ELR (cell line): ENCODE results near the gene TKFC.

Experiments
- DNase-seq: peaks from one replicate; pipeline ENCODE4 v3.0.0-alpha.2; 2015; ENCODE audit warnings: low read depth

The TKFC gene

DNA sequence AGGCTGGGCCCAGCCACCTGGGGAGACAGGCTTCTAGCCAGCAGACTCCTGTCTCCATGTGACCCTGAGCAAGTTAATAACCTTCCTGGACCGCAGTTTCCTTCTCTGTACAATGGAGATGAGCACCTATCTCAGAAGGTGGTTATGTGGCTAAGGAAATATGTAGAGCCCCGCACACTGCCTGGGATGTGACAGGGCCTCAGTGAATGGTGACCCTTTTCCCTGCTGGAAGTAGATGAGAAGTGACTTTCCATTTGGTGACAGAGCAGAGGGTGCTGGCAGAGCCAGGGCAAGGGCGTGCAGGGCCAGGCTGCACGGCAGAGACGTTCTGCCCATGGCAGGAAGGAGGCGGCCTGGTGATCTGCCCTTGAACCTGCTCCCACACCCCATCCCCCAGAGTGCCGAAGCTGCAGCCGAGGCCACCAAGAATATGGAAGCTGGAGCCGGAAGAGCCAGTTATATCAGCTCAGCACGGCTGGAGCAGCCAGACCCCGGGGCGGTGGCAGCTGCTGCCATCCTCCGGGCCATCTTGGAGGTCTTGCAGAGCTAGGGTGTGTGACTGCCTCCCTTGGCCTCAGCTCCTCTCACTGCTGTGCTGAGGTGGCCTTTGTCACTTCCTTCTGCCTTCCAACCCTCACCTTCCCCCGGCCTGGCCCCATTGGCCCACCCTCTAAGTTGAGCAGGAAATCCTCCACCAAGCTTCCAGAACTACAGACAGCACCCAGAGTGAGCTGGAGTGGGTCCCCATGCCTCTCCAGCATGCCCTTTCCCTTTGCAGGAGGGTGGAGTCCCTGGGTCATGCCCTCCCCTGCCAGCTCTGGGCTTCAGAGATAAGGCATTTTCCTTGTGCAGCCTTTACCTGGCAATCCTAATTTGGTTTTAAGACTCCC lies 13.2 kb downstream of the TKFC start:
- no peak for DNase-seq

GRCh38 chr11:61347916-61348461 lies 15.0 kb downstream of the TKFC start:
- peak; percentile 73 for DNase-seq

- DNase-seq: no peak
Observed at GRCh38 chr11:61349189-61349751, 16.2 kb downstream of the TKFC start.

DNA sequence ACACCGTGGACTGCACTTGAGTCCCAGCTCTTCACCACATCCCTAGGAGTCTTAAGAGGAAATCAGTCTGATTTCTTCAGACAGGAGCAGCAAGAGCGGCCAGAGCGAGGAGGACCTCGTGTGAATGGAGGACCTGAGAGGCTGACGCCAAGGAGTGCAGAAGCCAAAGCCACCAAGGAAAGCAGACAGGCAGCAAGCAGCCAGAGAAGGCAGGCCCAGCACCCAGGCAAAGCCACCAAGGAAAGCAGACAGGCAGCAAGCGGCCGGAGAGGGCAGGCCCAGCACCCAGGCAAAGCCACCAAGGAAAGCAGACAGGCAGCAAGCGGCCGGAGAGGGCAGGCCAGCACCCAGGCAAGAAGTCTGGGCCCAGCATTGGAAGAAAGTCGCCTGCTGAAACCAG lies 16.9 kb downstream of the TKFC start:
- DNase-seq: no peak

DNA sequence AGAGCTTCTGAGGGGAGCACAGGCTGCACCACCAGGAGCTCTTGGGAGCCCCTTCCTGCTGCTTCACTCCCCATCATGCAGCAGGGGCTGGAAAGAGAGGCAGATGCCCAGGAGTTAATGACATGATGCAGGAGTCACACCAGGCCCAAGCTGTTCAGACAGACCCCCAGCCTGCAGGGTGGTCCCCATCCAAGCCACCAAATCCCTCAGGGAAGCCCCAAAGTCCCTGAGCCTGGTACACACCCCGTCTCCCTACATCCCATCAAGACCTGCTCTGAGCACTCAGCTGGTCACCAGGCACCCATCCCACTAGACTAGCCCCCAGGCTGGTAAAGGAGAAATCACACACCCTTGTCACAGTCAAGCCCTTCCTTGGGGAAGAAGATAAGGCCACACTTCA lies 17.3 kb downstream of the TKFC start:
- no peak for DNase-seq

GRCh38 chr11:61350803-61351202 lies 17.8 kb downstream of the TKFC start:
- DNase-seq: no peak

GRCh38 chr11:61352038-61352437 lies 19.0 kb downstream of the TKFC start:
- DNase-seq: no peak

DNA sequence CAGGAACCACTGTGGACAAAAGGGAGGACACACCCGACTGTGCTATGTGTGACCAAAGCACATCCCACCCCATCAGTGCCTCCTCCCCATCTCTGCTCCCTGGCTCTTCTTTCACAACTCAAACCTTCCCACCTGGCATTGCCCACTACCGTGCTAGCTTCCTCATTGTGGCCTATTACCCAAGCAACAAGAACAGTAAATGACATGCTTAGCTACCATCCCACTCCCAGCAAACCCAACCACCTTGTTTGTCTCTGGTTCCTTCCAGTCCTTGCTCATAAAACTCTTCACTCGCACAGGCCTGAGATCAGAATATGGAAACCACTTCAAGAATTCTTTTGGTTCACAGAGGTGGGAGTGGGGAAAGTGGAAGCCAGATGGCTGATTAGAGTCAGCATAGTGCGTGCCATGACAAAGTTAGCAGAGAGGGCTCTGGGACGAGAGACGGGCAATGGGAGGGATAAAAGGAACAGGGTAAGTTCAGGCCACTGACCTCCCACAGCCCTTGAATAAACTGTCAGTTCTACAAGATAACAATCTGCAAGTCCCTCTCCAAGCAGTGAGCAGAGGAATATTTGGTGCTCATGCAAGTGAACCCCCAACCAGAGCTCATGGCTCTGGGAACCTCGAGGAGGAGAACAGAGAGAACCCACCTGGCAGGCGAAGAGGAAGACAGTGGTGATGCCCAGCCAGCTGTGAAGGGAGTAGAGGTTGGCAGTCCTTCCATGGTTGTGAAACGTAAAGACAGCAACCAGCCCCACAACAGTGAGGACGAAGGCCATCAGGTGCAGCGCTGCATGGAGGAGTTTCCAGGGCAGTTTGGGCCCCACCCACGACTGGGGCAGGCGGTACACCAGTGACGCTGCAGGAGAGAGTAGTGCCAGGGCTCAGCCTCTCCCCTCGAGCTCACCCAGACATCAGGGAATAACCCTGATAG lies 20.4 kb downstream of the TKFC start:
- no peak for DNase-seq

DNA sequence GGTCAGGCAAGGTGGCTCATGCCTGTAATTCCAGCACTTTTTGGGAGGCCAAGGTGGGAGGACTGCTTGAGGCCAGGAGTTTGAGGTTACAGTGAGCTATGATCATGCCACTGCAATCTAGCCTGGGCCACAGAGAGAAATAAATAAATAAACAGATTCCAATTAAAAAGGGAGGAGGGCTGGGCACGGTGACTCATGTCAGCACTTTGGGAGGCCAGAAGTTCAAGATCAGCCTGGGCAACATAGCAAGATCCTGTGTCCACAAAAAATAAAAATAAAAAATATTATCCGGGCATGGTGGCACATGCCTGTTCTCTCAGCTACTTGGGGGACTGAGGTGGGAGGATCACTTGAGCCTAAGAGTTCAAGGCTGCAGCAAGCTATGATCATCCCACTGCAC lies 21.2 kb downstream of the TKFC start:
- DNase-seq: no peak

GRCh38 chr11:61356706-61357105 lies 23.7 kb downstream of the TKFC start:
- no peak for DNase-seq

DNA sequence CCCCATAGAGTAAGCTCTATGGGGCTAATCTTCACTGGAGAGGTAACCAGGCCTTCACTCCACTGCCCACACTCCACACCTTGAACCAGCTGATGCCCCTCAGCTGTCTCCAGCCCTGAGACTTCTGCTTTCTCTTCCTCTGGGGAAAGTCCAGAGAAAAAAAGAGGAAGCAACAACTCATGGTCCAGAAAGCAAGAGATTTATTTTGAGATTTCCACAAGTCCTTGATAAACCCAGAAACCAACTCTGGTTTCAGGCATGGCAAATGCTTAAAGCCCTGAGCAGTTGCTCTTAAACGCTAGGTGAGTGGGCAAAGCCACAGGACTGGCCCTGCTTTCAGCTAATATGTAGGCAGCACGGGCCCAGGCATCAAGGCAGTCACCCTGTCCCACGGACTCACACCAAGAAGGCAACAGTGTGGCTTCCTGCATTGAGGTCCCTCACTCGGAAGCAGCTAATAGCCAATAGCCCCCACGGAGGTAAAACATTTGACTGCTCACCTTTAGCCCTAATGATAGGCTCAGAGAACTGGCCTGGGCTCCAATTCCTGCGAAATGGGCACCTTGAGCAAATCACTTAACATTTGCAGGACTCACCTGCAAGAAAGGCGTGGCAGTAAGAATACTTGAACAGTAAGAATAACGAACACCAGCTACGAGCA lies 24.3 kb downstream of the TKFC start:
- DNase-seq: no peak

DNA sequence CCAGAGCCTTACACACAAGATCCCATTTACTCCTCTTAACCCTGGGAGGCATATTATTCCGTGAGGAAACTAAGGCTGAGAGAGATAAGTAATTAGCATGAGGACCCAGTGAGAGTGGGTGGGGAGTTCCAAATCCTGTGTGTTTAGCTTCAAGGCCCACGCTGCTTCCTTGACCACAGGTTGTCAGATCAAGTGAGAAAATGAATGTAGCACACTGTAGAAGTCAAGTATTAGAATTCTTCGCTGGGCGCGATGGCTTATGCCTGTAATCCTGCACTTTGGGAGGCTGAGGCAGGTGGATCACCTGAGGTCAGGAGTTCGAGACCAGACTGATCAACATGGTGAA lies 24.8 kb downstream of the TKFC start:
- DNase-seq: no peak

DNA sequence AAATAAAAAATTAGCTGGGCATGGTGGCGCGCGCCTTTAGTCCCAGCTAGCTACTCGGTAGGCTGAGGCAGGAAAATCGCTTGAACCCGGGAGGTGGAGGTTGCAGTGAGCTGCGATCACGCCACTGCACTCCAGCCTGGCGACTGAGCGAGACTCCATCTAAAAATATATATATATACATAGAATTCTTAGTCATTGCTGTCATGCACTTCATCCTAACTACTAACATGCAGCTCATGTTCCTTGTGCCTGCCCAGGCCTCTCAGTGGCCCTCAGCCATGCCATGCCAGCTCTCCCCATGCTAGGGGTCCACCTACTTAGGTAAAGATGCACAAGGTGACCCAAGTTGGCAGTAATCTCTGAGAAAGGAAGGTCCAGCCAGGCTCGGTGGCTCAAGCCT lies 25.5 kb downstream of the TKFC start:
- DNase-seq: no peak

DNA sequence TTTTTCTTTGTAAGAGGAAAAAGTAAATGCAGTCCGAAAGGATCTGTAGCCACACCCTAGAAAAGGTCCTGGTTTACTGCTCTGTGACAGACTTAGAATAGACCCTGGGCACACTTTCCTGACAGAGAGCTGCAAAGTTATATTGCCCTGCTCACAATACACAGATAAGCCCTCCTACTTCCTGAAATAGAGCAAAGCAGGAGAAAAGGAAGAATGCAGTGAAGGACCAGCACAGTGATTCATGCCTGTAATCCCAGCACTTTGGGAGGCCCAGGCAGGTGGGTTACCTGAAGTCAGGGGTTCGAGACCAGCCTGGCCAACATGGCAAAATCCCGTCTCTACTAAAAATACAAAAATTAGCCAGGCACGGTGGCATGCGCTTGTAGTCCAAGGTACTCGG lies 26.5 kb downstream of the TKFC start:
- no peak for DNase-seq

DNA sequence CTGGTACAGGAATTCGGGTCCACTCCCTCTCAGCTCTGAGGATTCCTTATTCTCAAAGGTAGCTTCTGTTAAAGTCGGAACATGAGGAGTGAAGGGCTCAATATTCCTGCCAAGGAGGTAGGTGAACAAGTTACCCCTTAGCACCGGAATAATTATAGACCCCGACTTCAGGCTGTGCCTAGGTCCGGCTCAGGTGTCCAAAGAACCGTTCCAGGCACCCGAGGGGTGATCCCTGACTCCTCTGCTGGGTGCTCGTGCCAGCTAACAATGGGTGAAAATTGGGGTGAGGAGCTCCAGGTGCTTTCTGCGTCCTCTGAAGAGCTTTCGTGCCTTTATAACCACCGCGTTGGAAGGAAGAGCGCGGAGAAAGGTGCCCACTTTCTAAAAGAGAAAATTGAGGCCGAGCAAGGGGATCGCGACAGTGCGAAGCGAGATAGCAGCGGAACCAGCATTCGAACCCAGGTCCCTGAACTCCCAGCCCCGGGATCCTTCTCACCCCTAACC lies 28.3 kb downstream of the TKFC start:
- peak; percentile 11 for DNase-seq

DNA sequence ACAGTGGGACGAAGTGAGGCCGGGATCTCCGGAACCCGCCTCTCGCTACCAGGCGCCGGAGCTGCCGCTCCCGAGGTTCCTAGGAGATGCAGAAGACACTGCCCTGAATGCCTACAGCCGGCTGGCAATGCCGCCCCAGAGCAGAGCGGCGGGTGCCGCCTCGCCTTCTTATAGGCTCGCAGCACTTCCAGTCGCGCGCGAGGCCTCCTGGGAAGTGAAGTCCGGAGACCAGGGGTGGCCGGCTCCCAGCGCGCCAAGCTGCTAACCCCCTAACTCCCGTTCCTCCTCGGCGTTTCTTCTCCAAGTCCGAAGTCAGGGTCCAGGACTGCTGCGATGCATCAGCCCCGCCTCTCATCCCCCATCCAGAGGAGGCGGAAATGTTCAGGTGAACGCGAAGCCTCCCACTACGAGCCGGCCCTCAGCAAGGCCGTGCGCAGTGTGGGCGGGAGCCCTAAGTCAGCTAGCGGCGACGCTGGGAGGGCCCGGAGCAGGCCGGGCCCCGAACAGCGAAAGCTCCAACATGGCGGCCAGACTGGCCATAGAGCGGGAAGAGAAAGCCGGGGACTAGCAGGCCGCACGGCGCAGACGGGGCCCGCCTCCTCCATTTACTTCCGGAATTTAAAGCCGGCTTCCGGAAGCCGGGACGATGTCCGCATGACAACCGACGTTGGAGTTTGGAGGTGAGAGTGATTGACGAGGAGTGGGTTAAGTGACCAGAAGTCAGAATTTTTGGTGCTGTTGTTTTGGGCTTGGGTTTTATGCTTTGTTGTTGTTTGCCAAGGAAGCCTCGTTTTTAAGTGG lies 28.9 kb downstream of the TKFC start, which contains the start of the genes CYB561A3 and TMEM138:
Gene CYB561A3, minus strand, starts transcription at position 142 of the 801 bp plus-strand sequence. CDS start 5,169 bp downstream, outside the sequence.
Gene TMEM138, plus strand, starts transcription at position 634 of the 801 bp plus-strand sequence. CDS start 2,017 bp downstream, outside the sequence.
- DNase-seq: peak; percentile 95

DNA sequence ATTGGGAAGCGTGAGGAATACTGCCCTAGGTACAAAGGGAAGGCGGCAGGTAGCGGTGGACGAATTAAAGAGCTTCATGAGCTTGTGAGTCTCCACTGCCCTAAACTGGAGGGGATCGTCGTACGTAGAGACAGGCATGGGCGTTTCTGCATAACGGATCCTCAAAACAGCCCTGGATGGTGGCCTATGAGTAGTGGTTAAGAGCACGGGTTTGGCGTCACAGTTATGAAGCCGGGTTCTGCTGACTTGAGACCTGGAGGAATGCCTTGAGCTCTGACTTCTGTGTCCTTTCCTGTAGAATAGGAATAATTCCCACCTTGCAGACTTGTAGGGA lies 29.5 kb downstream of the TKFC start:
- DNase-seq: peak; percentile 66

GRCh38 chr11:61364012-61364675 lies 31.1 kb downstream of the TKFC start:
- DNase-seq: no peak

DNA sequence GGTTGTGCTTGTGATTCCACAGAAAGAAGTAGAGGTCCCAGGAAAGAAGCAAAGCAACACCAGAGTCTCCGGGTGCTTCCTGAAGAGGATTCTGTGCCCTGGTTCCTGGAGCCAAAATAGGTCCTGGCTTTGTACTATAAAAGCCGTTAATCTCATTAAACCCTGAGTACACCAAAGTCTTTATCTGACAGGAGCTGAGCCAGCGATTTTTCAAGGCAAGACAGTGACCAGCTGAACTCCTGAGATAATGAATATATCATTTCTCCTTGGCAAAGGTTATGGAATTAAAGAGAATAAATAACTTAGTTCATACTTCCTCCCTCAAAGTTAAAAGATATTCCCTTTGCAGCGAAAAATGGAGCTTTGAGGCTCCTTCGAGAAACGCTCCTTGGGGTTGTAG lies 34.4 kb downstream of the TKFC start:
- no peak for DNase-seq

GRCh38 chr11:61368646-61369045 lies 35.6 kb downstream of the TKFC start:
- DNase-seq: no peak
